Suppressor macrophage treated with lipopolysaccharide for 1 hour (primary cell): ENCODE results near the gene PTPN7.
"Not testable (repeated sequence)": the region's sequence is repeated elsewhere in the genome, so short reads cannot be mapped to it uniquely, and the experiment has no call there.

Experiments
- DNase-seq, 3 donors: peaks; one replicate each; pipeline ENCODE4 v3.0.0-alpha.2; 2020 to 2022

PTPN7 gene

DNA sequence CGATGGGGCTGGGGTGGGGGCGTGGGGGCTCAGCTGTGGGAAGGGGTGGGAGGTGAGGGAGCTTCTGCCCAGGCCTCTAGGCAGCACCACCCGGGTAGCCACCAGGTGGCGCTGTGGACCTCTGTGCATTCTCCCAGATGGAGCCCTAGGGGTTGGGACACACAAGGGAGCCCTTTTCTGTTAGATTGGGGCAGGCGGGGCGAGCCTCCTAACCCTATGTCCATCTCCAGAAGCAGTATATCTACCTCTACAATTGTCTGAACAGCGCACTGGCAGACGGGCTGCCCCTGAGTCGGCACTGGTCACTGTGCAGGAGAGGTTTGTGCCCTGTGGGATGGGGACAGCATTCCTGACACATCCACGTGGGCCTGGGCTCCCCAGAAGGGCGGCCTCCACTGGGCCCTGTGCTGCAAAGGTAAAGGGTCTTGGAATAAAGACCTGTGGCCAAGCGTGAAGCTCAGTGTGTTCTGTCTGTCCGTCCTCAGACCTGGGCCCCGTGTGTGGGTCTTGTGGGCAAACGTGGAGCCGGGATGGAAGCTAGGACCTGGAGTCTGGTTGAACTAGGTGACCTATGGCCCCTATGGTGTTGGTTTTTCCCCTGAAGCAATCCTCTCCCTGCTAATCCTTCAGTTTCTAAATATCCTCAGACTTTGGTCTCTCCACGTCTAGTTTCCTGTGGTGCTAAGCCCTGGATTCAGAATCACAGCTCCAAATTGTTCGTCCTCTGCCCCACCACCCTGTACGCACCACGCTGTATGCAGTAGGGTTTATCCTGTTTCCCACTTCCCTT lies 28.8 kb upstream of the PTPN7 start:
- DNase-seq, result peak; percentile 74 to 93 (median 87)

GRCh38 chr1:202187697-202188407 lies 27.4 kb upstream of the PTPN7 start:
- no peak for DNase-seq

DNA sequence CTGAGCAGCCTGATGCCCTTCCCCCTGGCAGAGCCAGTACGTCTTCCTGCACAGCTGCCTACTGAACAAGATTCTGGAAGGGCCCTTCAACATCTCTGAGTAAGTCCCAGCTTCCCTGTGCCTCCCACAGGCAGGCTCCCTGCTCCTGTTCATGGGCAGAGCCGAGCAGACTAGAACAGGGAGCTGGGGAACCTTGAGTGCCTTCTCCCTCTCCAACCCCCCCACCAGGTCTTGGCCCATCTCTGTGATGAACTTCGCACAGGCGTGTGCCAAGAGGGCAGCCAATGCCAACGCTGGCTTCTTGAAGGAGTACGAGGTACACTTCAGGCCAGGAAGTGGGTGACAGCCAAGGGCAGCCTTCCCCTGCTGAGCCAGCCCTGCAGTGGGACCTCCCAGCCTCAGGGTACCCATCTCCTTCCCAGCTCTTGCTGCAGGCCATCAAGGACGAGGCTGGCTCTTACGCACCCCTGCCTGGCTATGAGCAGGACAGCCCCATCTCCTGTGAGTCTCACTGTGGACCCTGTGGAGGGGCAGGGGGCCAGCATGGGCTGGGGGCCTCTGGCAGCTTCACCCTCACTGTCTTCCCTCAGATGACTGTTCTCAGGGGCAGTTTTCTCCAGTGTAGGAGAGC lies 26.8 kb upstream of the PTPN7 start:
- no peak for DNase-seq

GRCh38 chr1:202186327-202186726 lies 25.9 kb upstream of the PTPN7 start:
- DNase-seq, result no peak

DNA sequence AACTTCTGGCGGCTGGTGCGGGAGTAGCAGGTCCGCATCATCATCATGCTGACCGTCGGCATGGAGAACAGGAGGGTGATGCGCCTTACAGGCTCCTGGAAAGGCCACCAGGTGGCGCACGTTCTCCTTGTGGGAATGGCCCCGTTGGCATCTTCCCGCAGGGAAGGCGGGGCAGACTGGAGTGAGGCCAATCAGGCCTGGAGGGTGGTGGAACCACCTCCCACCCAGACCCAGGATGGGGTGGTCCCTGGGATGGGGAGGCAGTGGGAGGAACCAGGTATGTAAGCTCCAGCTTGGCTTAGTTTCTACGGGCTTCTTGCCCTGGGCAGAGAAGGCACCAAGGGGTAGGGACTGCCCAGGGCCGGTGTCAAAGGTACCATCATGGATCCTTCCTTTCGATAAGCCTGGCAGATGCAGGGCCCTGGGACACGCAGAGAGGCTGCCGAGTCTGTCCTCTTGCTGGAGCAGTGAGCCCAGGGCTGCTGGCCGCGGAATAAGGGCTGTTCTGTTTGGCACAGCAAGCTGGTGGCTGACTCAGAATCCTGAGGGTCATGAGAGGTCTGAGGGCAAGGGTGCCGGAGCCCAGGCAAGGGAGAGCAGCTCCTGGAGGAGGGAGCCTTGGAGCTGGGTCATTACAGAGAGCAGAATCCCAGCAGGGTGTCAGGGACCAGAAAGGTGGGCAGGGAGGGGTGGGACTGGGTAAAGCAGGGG lies 24.5 kb upstream of the PTPN7 start:
- peak; percentile 91 to 96 (median 93) for DNase-seq

DNA sequence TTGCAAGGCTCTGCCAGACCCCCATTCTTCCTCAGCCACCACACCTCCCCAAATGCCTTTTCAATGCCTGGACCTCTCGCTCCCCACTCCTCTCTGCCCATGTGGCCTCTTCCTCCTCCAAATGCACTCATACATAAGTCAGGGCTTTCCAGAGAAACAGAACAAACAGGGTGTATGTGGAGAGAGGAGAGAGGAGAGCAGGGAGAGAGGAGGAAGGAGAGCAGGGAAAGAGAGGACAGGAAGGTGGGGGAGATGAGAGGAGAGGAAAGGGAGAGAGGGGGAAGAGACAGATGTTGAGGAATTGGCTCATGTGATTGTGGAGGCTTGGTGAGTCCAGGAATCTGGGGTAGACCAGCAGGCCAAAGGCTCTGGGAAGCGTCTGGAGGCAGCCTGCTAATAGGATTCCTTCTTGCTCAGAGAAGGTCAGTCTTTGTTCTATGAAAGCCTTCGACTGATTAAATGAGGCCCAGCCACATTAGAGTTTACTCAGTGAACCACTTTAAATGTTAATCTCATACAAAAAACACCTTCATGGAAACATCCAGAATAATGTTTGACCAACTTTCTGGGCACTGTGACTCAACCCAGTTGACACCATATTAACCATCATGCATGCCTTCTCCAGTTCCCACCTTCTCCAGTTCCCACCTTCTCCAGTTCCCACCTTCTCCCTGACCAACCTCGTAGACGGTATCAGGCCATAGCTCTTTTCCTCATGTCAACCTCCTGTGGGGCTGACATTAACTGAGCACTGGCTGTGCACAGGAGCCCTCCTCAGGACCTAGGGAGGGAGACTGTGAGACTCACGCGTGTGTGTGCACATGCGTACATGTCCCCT lies 21.9 kb upstream of the PTPN7 start:
- no peak for DNase-seq

- DNase-seq, result no peak
Measured at GRCh38 chr1:202181586-202181985, 21.2 kb upstream of the PTPN7 start.

DNA sequence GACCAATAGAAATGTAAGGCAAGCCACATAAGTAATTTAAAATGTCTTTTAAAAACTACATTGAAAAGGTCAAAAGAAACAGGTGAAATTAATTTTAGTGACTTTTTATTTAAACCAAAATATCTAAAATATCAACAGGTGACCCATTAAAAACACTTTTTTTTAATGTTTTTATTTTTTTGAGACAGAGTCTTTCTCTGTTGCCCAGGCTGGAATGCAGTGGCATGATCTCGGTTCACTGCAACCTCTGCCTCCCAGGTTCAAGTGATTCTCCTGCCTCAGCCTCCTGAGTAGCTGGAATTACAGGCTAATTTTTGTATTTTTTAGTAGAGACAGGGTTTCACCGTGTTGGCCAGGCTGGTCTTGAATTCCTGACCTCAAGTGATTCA lies 20.3 kb upstream of the PTPN7 start:
- DNase-seq, result not testable (repeated sequence)

- no peak for DNase-seq
Measured at GRCh38 chr1:202179828-202180750, 19.7 kb upstream of the PTPN7 start.

- no peak for DNase-seq
Measured at GRCh38 chr1:202176949-202177927, 16.8 kb upstream of the PTPN7 start.

DNA sequence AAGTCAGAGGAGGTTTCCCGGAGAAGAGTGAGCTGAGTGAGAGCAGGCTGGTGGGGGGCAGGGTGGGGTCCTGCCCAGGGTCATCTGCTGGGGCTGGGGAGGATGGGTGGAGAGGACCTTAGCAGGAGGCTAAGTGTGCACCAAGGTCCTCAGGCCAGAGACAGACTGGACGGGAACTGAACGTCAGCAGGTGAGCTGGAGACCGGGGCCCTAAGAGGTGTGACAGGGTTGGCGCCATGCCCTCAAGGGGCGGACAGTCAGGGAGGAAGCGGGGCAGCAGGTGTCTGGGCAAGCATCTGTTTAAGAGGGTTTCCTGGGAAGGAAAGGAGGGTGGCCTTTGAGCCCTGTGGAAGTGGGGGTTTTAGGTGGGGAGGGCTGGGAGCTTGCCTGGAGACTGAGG lies 13.6 kb upstream of the PTPN7 start:
- DNase-seq, result no peak

DNA sequence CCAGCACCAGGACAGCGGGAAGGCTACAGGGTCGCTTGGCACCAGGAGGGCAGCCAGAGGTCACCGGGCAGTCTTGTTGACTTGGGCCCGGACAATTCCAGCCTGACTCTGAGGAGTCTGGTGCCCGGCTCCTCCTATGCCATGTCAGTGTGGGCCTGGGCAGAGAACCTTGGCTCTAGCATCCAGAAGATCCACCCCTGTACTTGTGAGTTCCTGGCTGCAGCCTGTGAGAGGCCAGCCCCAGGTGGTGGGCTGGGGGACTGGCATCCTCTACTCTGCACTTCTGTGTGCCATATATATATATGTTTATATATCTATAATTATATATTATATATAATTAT lies 11.6 kb upstream of the PTPN7 start:
- DNase-seq, result no peak

- DNase-seq, result no peak
Measured at GRCh38 chr1:202171292-202172014, 11.1 kb upstream of the PTPN7 start.

DNA sequence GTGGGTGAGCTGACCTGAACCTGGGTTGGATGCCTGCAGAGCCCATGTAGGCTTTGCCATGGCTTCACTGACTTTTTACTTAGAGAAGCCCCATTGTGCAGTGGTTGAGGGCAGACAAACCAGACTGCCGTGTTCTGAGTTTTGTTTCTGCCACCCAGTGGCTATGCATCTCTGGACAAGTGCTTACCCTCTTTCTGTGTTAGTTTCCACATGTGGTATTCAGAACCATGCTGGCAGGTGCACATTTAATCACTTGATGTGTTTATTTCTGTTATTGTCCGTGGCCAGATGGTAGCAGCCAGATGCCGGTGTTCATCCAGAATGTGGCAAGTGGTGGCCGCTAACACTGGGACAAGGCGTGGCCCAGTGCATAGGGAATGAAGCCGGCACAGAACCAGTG lies 10.3 kb upstream of the PTPN7 start:
- no peak for DNase-seq

GRCh38 chr1:202168861-202169260 lies 8.5 kb upstream of the PTPN7 start:
- DNase-seq, result no peak

DNA sequence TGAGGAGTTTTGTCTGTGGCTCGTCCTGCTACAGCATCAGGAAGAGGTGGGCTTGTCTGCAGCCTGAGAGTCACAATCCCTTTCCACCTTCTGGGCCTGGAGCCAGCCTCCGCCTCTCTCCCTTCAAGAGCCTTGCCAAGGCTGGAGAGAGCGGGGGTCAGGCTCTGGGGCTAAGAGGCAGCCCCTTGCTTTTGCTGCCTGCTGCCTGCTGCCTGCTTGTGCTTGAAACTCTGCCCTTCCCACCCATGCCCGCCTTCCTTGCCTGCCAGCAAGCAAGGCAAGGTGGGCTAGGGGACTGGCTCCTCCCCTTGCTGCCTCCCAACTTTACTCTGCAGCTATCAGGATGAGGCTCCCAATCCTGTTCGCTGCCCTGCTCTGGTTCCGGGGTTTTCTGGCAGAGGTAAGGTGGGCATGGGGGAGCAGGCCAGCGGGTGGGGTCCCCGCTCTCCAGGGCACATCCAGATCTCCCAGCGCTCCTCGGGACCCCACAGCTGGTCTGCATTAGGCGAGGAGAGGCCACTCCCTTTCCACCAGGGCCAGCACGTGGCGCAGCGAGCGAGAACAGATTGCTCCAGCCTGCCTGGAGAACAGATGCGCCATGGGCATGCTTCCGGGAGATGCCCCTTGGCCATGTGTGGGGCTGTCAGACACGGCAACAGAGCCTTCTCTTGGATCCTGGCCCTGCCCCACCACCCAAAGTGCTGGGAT lies 7.5 kb upstream of the PTPN7 start:
- DNase-seq, result no peak

- DNase-seq, result not testable (repeated sequence)
Measured at GRCh38 chr1:202167054-202167453, 6.7 kb upstream of the PTPN7 start.

GRCh38 chr1:202165942-202166843 lies 5.8 kb upstream of the PTPN7 start:
- DNase-seq, result no peak
